ENCODE data around the gene ENO4. TPM values are rescaled to one million over a fixed set of nuclear protein-coding genes. Genes with fewer than 3 reads are reported as not detected.

ENO4 gene
- polyA plus RNA-seq, 1 of the 3 experiments (the other 2 are of a cell fraction) = 0.36 TPM

GRCh38 chr10:116880716-116881482 lies 31.6 kb downstream of the ENO4 start:
- WGBS (ENCODE audit: low lambda C conversion rate) = 84% methylated on average over 8 of the region's 10 CpGs
- H3K4me3 ChIP-seq (ENCODE audit: low read depth in 2 of 2, low read length in 1 of 2) = no peak overlapping the region
- H3K27me3 ChIP-seq (ENCODE audit: insufficient read depth) = no peaks in the 10 kb centered on the region
- H3K9me3 ChIP-seq = no peaks in the 10 kb centered on the region
- H2AFZ ChIP-seq (ENCODE audit: low read depth) = no peak overlapping the region
- peaks cover 2 to 8% of the 10 kb centered on the region in 2 experiments for H3K36me3 ChIP-seq (replicated peaks in 1 of 2; ENCODE audit: control insufficient read depth in 1 of 2, insufficient read depth in 2 of 2, low read length in 1 of 2)
- H3K27ac ChIP-seq (ENCODE audit: low read depth in 2 of 2, low read length in 1 of 2) = no peak overlapping the region
- ChIA-PET POLR2A (no interaction called here), CTCF (interaction anchor here (0.6 to 1.8 kb wide), 2 partner anchors 11 to 810 kb away, joined by 3 to 7 read pairs; no protein-coding TSS in a partner anchor)
- peak; percentile 37 for DNase-seq
- H3F3A ChIP-seq (replicated peaks; ENCODE audit: insufficient read depth) = no peaks in the 10 kb centered on the region
- no peak overlapping the region for H3K9ac ChIP-seq
- H3K4me1 ChIP-seq (ENCODE audit: control insufficient read depth in 1 of 2, insufficient read depth in 2 of 2, low read depth in 1 of 2, low read length in 1 of 2) = peaks cover 0 to 12% of the 10 kb centered on the region in 2 experiments; a peak in 1 of 4 replicates
- H3K4me2 ChIP-seq = no peak overlapping the region
- TF ChIP-seq MXI1 (IDR thresholded peaks at IDR 0.05; ENCODE audit: low read depth, low read length) = 0 out of 2 replicates have a peak, but pooled peaks have one; percentile 21
- TF ChIP-seq TAF1 (IDR thresholded peaks at IDR 0.05; ENCODE audit: borderline replicate concordance, low read depth, low read length) = no peak
- TF ChIP-seq MEF2A (IDR thresholded peaks at IDR 0.05; ENCODE audit: borderline replicate concordance, low read depth) = no peak
- TF ChIP-seq USF2 (IDR thresholded peaks at IDR 0.05; ENCODE audit: borderline replicate concordance, low read depth, low read length) = no peak
- TF ChIP-seq FOXJ3 (CRISPR knock-in tag; IDR thresholded peaks at IDR 0.05) = no peak
- TF ChIP-seq RCOR1 (IDR thresholded peaks at IDR 0.05; ENCODE audit: low read length) = no peak
- no peak for TF ChIP-seq IRF3 (IDR thresholded peaks at IDR 0.05; ENCODE audit: low read depth, low read length)
- no peak for TF ChIP-seq ELF1 (IDR thresholded peaks at IDR 0.05)
- no peaks in the 10 kb centered on the region for H4K20me1 ChIP-seq (ENCODE audit: insufficient read depth)
- no peaks in the 10 kb centered on the region for H3K79me2 ChIP-seq (ENCODE audit: insufficient read depth)
- H3K9me2 ChIP-seq = no peaks in the 10 kb centered on the region

GRCh38 chr10:116882639-116883038 lies 33.3 kb downstream of the ENO4 start:
- Histone ChIP-seq H4K20me1 (ENCODE audit: insufficient read depth) (no peaks in the 10 kb centered on the region), H3K4me1 (ENCODE audit: control insufficient read depth in 1 of 2, insufficient read depth in 2 of 2, low read depth in 1 of 2, low read length in 1 of 2) (peaks cover 0 to 9% of the 10 kb centered on the region in 2 experiments; a peak in 1 of 4 replicates), H3K9me2 (no peaks in the 10 kb centered on the region), H3K79me2 (ENCODE audit: insufficient read depth) (no peaks in the 10 kb centered on the region), H3K9ac (no peak overlapping the region), H3K36me3 (replicated peaks in 1 of 2; ENCODE audit: control insufficient read depth in 1 of 2, insufficient read depth in 2 of 2, low read length in 1 of 2) (peaks cover 4 to 12% of the 10 kb centered on the region in 2 experiments), H3K27ac (ENCODE audit: low read depth in 2 of 2, low read length in 1 of 2) (no peak overlapping the region), H2AFZ (ENCODE audit: low read depth) (no peak overlapping the region), H3F3A (replicated peaks; ENCODE audit: insufficient read depth) (no peaks in the 10 kb centered on the region), H3K4me3 (ENCODE audit: low read depth in 2 of 2, low read length in 1 of 2) (no peak overlapping the region), H3K27me3 (ENCODE audit: insufficient read depth) (no peaks in the 10 kb centered on the region), H3K4me2 (no peak overlapping the region), H3K9me3 (no peaks in the 10 kb centered on the region)
- WGBS (ENCODE audit: low lambda C conversion rate) = 91% methylated on average over 2 of the region's 2 CpGs
- POLR2A ChIA-PET = no interaction called here
- no peak for DNase-seq
- CTCF ChIA-PET = no interaction called here
- TF ChIP-seq PBX3 (IDR thresholded peaks at IDR 0.05) (no peak), USF1 (IDR thresholded peaks at IDR 0.05; ENCODE audit: borderline replicate concordance, low read depth) (no peak), MXI1 (IDR thresholded peaks at IDR 0.05; ENCODE audit: low read depth, low read length) (no peak), TEAD4 (IDR thresholded peaks at IDR 0.05; ENCODE audit: borderline replicate concordance, insufficient read depth) (no peak), MEF2A (IDR thresholded peaks at IDR 0.05; ENCODE audit: borderline replicate concordance, low read depth) (no peak), RAD21 (IDR thresholded peaks at IDR 0.05; ENCODE audit: low read length) (no peak), RFX5 (IDR thresholded peaks at IDR 0.05; ENCODE audit: low read length) (no peak), RXRA (IDR thresholded peaks at IDR 0.05; ENCODE audit: borderline replicate concordance, low read depth) (no peak), SMC3 (IDR thresholded peaks at IDR 0.05; ENCODE audit: low read depth, low read length) (no peak), CHD2 (IDR thresholded peaks at IDR 0.05; ENCODE audit: low read length, partially characterized antibody) (no peak), SIN3A (IDR thresholded peaks at IDR 0.05; ENCODE audit: borderline replicate concordance, low read depth, low read length) (no peak), CTCF (IDR thresholded peaks at IDR 0.05) (no peak), TAF1 (IDR thresholded peaks at IDR 0.05; ENCODE audit: borderline replicate concordance, low read depth, low read length) (no peak), POLR2AphosphoS5 (IDR thresholded peaks at IDR 0.05; ENCODE audit: low read depth, low read length) (no peak), IRF3 (IDR thresholded peaks at IDR 0.05; ENCODE audit: low read depth, low read length) (no peak)
